ENCODE results near the gene IFT52. TPM values are rescaled to one million over a fixed set of nuclear protein-coding genes. Genes with fewer than 3 reads are reported as not detected.

The IFT52 gene
- total RNA-seq, 2 donors from 2014 or later, result 16.3 to 23.4 TPM

GRCh38 chr20:43559147-43559987 is 31.4 kb upstream of the IFT52 start:
- 21 to 23% methylated on average over 8 of the region's 8 CpGs for WGBS, 2 donors

GRCh38 chr20:43560974-43561373 is 29.8 kb upstream of the IFT52 start:
- no peak for DNase-seq
- intact Hi-C loops (cut with DNase I), result no loop called here
- H3K36me3 ChIP-seq (replicated peaks in 1 of 2; ENCODE audit: insufficient read depth in 1 of 2, low read depth in 2 of 2), result no peaks in the 10 kb centered on the region
- 46 to 49% methylated on average over 3 of the region's 3 CpGs for WGBS, 2 donors
- H3K9me3 ChIP-seq, result no peaks in the 10 kb centered on the region
- H3K27ac ChIP-seq, result peak overlapping the region in 1 of 4 donors; percentile 95
- H3K4me1 ChIP-seq, result peaks cover 65% of the 10 kb centered on the region
- H3K4me3 ChIP-seq, result no peak overlapping the region
- TF ChIP-seq POLR2A (IDR thresholded peaks at IDR 0.05), result no peak
- TF ChIP-seq CTCF (IDR thresholded peaks at IDR 0.05), result no peak
- H3K27me3 ChIP-seq, result no peaks in the 10 kb centered on the region
- ATAC-seq, result no peak

More at GRCh38 chr20:43559147-43559987, 31.4 kb upstream of the IFT52 start:
- Histone ChIP-seq H3K36me3 (replicated peaks in 1 of 2; ENCODE audit: insufficient read depth in 1 of 2, low read depth in 2 of 2) (no peaks in the 10 kb centered on the region), H3K27ac (peak overlapping the region; percentile 89 to 95 (median 94)), H3K4me3 (no peak overlapping the region), H3K4me1 (peaks cover 66% of the 10 kb centered on the region), H3K9me3 (no peaks in the 10 kb centered on the region), H3K27me3 (no peaks in the 10 kb centered on the region)
- ATAC-seq, result no peak
- TF ChIP-seq POLR2A (IDR thresholded peaks at IDR 0.05), result no peak
- TF ChIP-seq CTCF (IDR thresholded peaks at IDR 0.05), result no peak
- DNase-seq, result peak; percentile 38 to 66 (median 46)
- intact Hi-C loops (cut with DNase I), result no loop called here

- no peak for DNase-seq
- Histone ChIP-seq H3K36me3 (replicated peaks in 1 of 2; ENCODE audit: insufficient read depth in 1 of 2, low read depth in 2 of 2) (peaks cover 0 to 8% of the 10 kb centered on the region in 2 donors), H3K4me1 (peaks cover 43% of the 10 kb centered on the region), H3K27ac (no peak overlapping the region), H3K9me3 (no peaks in the 10 kb centered on the region), H3K4me3 (no peak overlapping the region), H3K27me3 (no peaks in the 10 kb centered on the region)
- WGBS, 2 donors, result 38 to 43% methylated on average over 3 of the region's 3 CpGs
- TF ChIP-seq POLR2A (IDR thresholded peaks at IDR 0.05) (no peak), CTCF (IDR thresholded peaks at IDR 0.05) (no peak)
- no peak for ATAC-seq
- intact Hi-C loops (cut with DNase I), result no loop called here
Observed at GRCh38 chr20:43563429-43563828, 27.3 kb upstream of the IFT52 start.

- H3K27me3 ChIP-seq, result no peaks in the 10 kb centered on the region
- no peak overlapping the region for H3K4me3 ChIP-seq
- no peak for DNase-seq
- H3K9me3 ChIP-seq, result no peaks in the 10 kb centered on the region
- H3K27ac ChIP-seq, result no peak overlapping the region
- WGBS, 2 donors, result 80 to 92% methylated on average over 2 to 7 of the region's 7 CpGs
- intact Hi-C loops (cut with DNase I), result no loop called here
- ATAC-seq, result no peak
- H3K36me3 ChIP-seq (replicated peaks in 1 of 2; ENCODE audit: insufficient read depth in 1 of 2, low read depth in 2 of 2), result peaks cover 0 to 11% of the 10 kb centered on the region in 2 donors
- H3K4me1 ChIP-seq, result peaks cover 37% of the 10 kb centered on the region
- TF ChIP-seq POLR2A (IDR thresholded peaks at IDR 0.05), result no peak
- TF ChIP-seq CTCF (IDR thresholded peaks at IDR 0.05), result no peak
Observed at GRCh38 chr20:43563991-43564390, 26.7 kb upstream of the IFT52 start.

- 95% methylated on average over 8 of the region's 8 CpGs for whole genome bisulfite sequencing, 2 donors
- intact Hi-C loops (cut with DNase I), result no loop called here
Observed at GRCh38 chr20:43564455-43564854, 26.3 kb upstream of the IFT52 start.

More at GRCh38 chr20:43564455-43564854, 26.3 kb upstream of the IFT52 start:
- Histone ChIP-seq H3K4me1 (peaks cover 35% of the 10 kb centered on the region), H3K27me3 (no peaks in the 10 kb centered on the region), H3K36me3 (replicated peaks in 1 of 2; ENCODE audit: insufficient read depth in 1 of 2, low read depth in 2 of 2) (peaks cover 0 to 15% of the 10 kb centered on the region in 2 donors), H3K27ac (no peak overlapping the region), H3K9me3 (no peaks in the 10 kb centered on the region), H3K4me3 (no peak overlapping the region)
- TF ChIP-seq POLR2A (IDR thresholded peaks at IDR 0.05) (no peak), CTCF (IDR thresholded peaks at IDR 0.05) (no peak)
- no peak for DNase-seq
- no peak for ATAC-seq

Data from body of pancreas (tissue), 4 donors.